B cell (primary cell): ENCODE results near the gene TMPRSS7.

Source experiments
- CTCF ChIP-seq: fragments of 200-600 bp; IDR thresholded peaks from one replicate; pipeline ENCODE4 v1.8.0; 2022; ENCODE audit warnings: antibody characterized with exemption, mild to moderate bottlenecking
- EZH2 ChIP-seq: IDR thresholded peaks from 2 replicates; pipeline ENCODE4 v1.6.1; 2012; ENCODE audit warnings: borderline replicate concordance, low read depth, mild to moderate bottlenecking, moderate library complexity, low read length; ENCODE audit not compliant: insufficient read depth, poor library complexity, severe bottlenecking

GRCh38 chr3:112061152-112061551, 26.6 kb downstream of the TMPRSS7 start:
- TF ChIP-seq CTCF (no peak), EZH2 (no peak)
